ENCODE results near the gene SETD1A.
A peak's percentile ranks its signal among the peaks of the same experiment; 100 is the strongest.

SETD1A gene

GRCh38 chr16:30991052-30991451, 33.5 kb downstream of the SETD1A start:
- no peaks in the 10 kb centered on the region for H3K27me3 ChIP-seq (ENCODE audit: insufficient read depth, poor library complexity, severe bottlenecking)
- TF ChIP-seq CTCF (IDR thresholded peaks at IDR 0.05; ENCODE audit: poor library complexity, severe bottlenecking) = no peak

GRCh38 chr16:30992276-30992780, 34.8 kb downstream of the SETD1A start:
- DNase-seq (ENCODE audit: low spot score) (no peak), ATAC-seq (ENCODE audit: low read depth) (no peak)
- Histone ChIP-seq H3K4me1 (ENCODE audit: insufficient read depth, poor library complexity, severe bottlenecking) (no peaks in the 10 kb centered on the region), H3K9me3 (ENCODE audit: severe bottlenecking) (no peaks in the 10 kb centered on the region), H3K27ac (ENCODE audit: poor library complexity, severe bottlenecking) (no peak overlapping the region), H3K4me3 (ENCODE audit: severe bottlenecking) (no peak overlapping the region), H3K36me3 (ENCODE audit: low read depth) (no peaks in the 10 kb centered on the region), H3K27me3 (ENCODE audit: insufficient read depth, poor library complexity, severe bottlenecking) (no peaks in the 10 kb centered on the region)
- no peak for TF ChIP-seq CTCF (IDR thresholded peaks at IDR 0.05; ENCODE audit: poor library complexity, severe bottlenecking)

More at GRCh38 chr16:30991052-30991451, 33.5 kb downstream of the SETD1A start:
- Histone ChIP-seq H3K9me3 (ENCODE audit: severe bottlenecking) (no peaks in the 10 kb centered on the region), H3K36me3 (ENCODE audit: low read depth) (no peaks in the 10 kb centered on the region), H3K27ac (ENCODE audit: poor library complexity, severe bottlenecking) (no peak overlapping the region), H3K4me3 (ENCODE audit: severe bottlenecking) (no peak overlapping the region), H3K4me1 (ENCODE audit: insufficient read depth, poor library complexity, severe bottlenecking) (no peaks in the 10 kb centered on the region)
- ATAC-seq (ENCODE audit: low read depth) (no peak), DNase-seq (ENCODE audit: low spot score) (peak; percentile 34)

GRCh38 chr16:30992931-30993816, 35.6 kb downstream of the SETD1A start:
- no peak for DNase-seq (ENCODE audit: low spot score)
- no peak overlapping the region for H3K4me3 ChIP-seq (ENCODE audit: severe bottlenecking)
- H3K9me3 ChIP-seq (ENCODE audit: severe bottlenecking) = no peaks in the 10 kb centered on the region
- H3K4me1 ChIP-seq (ENCODE audit: insufficient read depth, poor library complexity, severe bottlenecking) = peaks cover 8% of the 10 kb centered on the region
- no peaks in the 10 kb centered on the region for H3K27me3 ChIP-seq (ENCODE audit: insufficient read depth, poor library complexity, severe bottlenecking)
- no peaks in the 10 kb centered on the region for H3K36me3 ChIP-seq (ENCODE audit: low read depth)
- no peak for TF ChIP-seq CTCF (IDR thresholded peaks at IDR 0.05; ENCODE audit: poor library complexity, severe bottlenecking)
- no peak overlapping the region for H3K27ac ChIP-seq (ENCODE audit: poor library complexity, severe bottlenecking)
- no peak for ATAC-seq (ENCODE audit: low read depth)

- Histone ChIP-seq H3K4me1 (ENCODE audit: insufficient read depth, poor library complexity, severe bottlenecking) (peaks cover 14% of the 10 kb centered on the region), H3K27ac (ENCODE audit: poor library complexity, severe bottlenecking) (peak overlapping the region; percentile 94), H3K27me3 (ENCODE audit: insufficient read depth, poor library complexity, severe bottlenecking) (no peaks in the 10 kb centered on the region), H3K9me3 (ENCODE audit: severe bottlenecking) (no peaks in the 10 kb centered on the region), H3K36me3 (ENCODE audit: low read depth) (no peaks in the 10 kb centered on the region), H3K4me3 (ENCODE audit: severe bottlenecking) (peak overlapping the region; percentile 43)
- no peak for DNase-seq (ENCODE audit: low spot score)
- no peak for TF ChIP-seq CTCF (IDR thresholded peaks at IDR 0.05; ENCODE audit: poor library complexity, severe bottlenecking)
- ATAC-seq (ENCODE audit: low read depth) = no peak
Observed at GRCh38 chr16:30995927-30996323, 38.4 kb downstream of the SETD1A start.

All from RWPE2 (cell line).